CD4-positive, alpha-beta T cell treated with Interleukin-21 for 1 hour (primary cell): ENCODE data around the gene HSD17B8.

Experiments
- DNase-seq: peaks from one replicate; pipeline ENCODE4 v3.0.0-alpha.2; 2020

HSD17B8 gene

GRCh38 chr6:33248932-33249731, 44.7 kb downstream of the HSD17B8 start:
- DNase-seq = peak; percentile 99

DNA sequence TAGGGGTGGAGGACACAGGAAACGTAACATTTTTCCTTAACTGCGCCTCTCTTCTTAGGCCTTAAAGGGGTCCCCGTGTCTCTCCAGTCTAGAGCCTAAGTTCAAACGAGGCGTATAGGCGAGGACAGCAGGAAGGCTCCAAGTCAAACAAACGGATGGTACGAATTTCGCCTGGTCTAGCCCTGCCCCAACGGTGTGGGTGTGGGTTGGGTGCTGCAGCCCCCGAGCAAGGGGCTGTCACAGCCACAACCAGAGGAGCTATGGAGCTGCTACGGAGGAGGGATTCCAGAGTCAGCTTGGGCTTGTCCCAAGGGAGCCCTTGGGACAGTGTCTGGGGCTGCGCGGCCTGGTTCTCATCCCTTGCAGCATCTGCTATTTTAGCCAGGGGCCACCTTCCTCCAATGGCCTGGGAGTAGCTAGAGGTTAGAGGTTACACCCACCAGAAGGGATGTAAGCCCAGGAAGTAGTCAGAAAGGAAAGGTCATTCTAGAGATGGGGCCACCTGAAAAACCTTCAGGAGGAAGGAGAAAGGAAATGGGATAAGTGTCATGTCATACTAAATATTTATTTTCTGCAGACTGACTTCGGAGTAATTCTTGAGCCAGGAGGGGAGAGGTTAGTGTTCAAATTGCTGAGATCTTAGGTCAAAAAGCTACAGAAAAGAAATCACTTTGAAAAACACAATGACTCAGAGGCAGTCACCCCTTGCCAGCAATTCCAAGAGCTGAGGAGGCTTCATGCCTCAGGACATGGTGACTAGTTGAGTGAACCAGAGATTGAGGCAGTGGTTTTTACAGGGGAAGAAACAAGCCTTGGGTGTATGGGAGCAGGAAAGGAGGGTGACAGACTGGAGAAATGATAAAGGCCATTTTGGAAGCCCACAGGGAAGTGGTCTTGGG, 45.5 kb downstream of the HSD17B8 start:
- no peak for DNase-seq

GRCh38 chr6:33250731-33251130, 46.3 kb downstream of the HSD17B8 start:
- DNase-seq = no peak

- DNase-seq = no peak
Observed at GRCh38 chr6:33251395-33252012, 47.0 kb downstream of the HSD17B8 start.

GRCh38 chr6:33252759-33253158, 48.3 kb downstream of the HSD17B8 start:
- no peak for DNase-seq

DNA sequence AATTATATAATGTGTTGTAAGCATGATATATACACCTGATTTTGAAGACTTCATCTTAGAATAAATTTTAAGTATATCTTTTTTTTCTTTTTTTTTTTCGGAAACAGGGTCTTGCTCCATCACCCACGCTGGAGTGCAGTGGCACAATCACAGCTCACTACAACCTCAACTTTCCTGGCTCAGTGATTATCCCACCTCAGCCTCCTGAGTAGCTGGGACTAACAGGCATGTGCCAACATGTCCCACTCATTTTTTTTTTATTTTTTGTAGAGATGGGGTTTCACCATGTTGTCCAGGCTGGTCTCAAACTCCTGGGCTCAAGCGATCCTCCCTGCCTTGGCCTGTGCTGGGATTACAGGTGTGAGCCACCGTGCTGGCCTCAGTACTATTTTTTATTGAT, 50.1 kb downstream of the HSD17B8 start:
- DNase-seq = no peak
